B cell (primary cell): ENCODE data around the gene BIRC7. TPM values are rescaled to one million over a fixed set of nuclear protein-coding genes. Genes with fewer than 3 reads are reported as not detected.

Experiments used
- ATAC-seq: fragments of 200-7000 bp; cut with Tn5 transposase; one replicate; pipeline ENCODE4 v1.10.0; 2021; ENCODE audit warnings: low read depth, mild to moderate bottlenecking, moderate number of reproducible peaks, moderate library complexity
- CTCF ChIA-PET: fragments of 350-600 bp; sonication (Branson Sonifier 250); formaldehyde crosslinking; loops from one replicate; lab custom pipeline; 2021; ENCODE audit warnings: antibody characterized with exemption, inconsistent platforms; lab: Charles Lee
- POLR2A ChIA-PET: fragments of 350-600 bp; sonication (Branson Sonifier 250); formaldehyde crosslinking; loops from one replicate; lab custom pipeline; 2021; ENCODE audit warnings: antibody characterized with exemption; lab: Charles Lee
- DNase-seq: peaks from one replicate; pipeline ENCODE4 v3.0.0; 2013
- H2AFZ ChIP-seq: 2 replicates; pipeline ENCODE4 v1.6.1; 2012; ENCODE audit warnings: mild to moderate bottlenecking, low read depth, low read length; ENCODE audit not compliant: insufficient read depth, poor library complexity, severe bottlenecking
- H3K27ac ChIP-seq, 2 donors: 1 replicate in 1 of 2; 2 replicates in 1 of 2; pipeline ENCODE4 v1.5.1; 2012 to 2013; ENCODE audit warnings: low read length in 2 of 2, mild to moderate bottlenecking in 2 of 2, moderate library complexity in 1 of 2
- H3K27me3 ChIP-seq, 4 experiments: fragments of 200-600 bp in 1 of 4; sonication (generic) in 1 of 4; replicated peaks in 1 of 4; 1 replicate in 2 of 4; 2 replicates in 2 of 4; pipeline versions ENCODE4 v1.6.1 to v1.7.0; 2013 to 2016; ENCODE audit warnings: low read length in 3 of 4, mild to moderate bottlenecking in 2 of 4, mixed read lengths in 1 of 4, moderate library complexity in 1 of 4; ENCODE audit not compliant: insufficient read depth in 4 of 4, control insufficient read depth in 3 of 4; ENCODE audit errors: control extremely low read depth in 1 of 4
- H3K36me3 ChIP-seq, 2 experiments: replicated peaks in 1 of 2; 1 replicate in 1 of 2; 2 replicates in 1 of 2; pipeline versions ENCODE4 v1.6.1 to v1.7.1; 2013; ENCODE audit warnings: low read length in 1 of 2; ENCODE audit not compliant: insufficient read depth in 2 of 2, control insufficient read depth in 1 of 2; ENCODE audit errors: control extremely low read depth in 1 of 2, extremely low read depth in 1 of 2
- H3K4me1 ChIP-seq, 2 donors: fragments of 200-600 bp in 1 of 2; sonication (generic) in 1 of 2; 1 replicate in 1 of 2; 2 replicates in 1 of 2; pipeline versions ENCODE4 v1.5.1 to v1.6.1; 2013 to 2017; ENCODE audit warnings: low read length in 2 of 2; ENCODE audit not compliant: control insufficient read depth in 2 of 2, insufficient read depth in 2 of 2
- H3K4me2 ChIP-seq: replicated peaks from 2 replicates; pipeline ENCODE3; 2012; ENCODE audit warnings: mild to moderate bottlenecking, low read depth, low read length; ENCODE audit not compliant: poor library complexity, severe bottlenecking
- H3K4me3 ChIP-seq, 5 experiments: fragments of 200-600 bp in 1 of 5; sonication (generic) in 1 of 5; 1 replicate in 3 of 5; 2 replicates in 2 of 5; pipeline versions ENCODE4 v1.5.1 to v1.7.0; 2011 to 2016; ENCODE audit warnings: low read length in 4 of 5, mild to moderate bottlenecking in 4 of 5, low read depth in 2 of 5, control low read depth in 1 of 5, moderate library complexity in 1 of 5; ENCODE audit not compliant: insufficient read depth in 1 of 5; ENCODE audit errors: control extremely low read depth in 1 of 5, extremely low read depth in 1 of 5
- H3K79me2 ChIP-seq: fragments of 200-600 bp; sonication (generic); one replicate; pipeline ENCODE4 v1.6.0; 2016; ENCODE audit warnings: low read length; ENCODE audit not compliant: control insufficient read depth, insufficient read depth
- H3K9ac ChIP-seq: fragments of 200-600 bp; sonication (generic); 2 replicates; pipeline ENCODE4 v1.6.1; 2017; ENCODE audit warnings: mild to moderate bottlenecking, low read length, moderate library complexity
- H3K9me3 ChIP-seq, 3 donors: one replicate each; pipeline versions ENCODE4 v1.6.1 to v1.7.1; 2013; ENCODE audit warnings: low read length in 2 of 3; ENCODE audit not compliant: control insufficient read depth in 2 of 3, insufficient read depth in 1 of 3; ENCODE audit errors: control extremely low read depth in 1 of 3
- H4K20me1 ChIP-seq: 2 replicates; pipeline ENCODE4 v1.6.0; 2012; ENCODE audit warnings: mild to moderate bottlenecking, low read length; ENCODE audit not compliant: insufficient read depth, control insufficient read depth, poor library complexity, severe bottlenecking
- H3K27ac Mint-ChIP-seq: one replicate; pipeline ENCODE4 v1.8.0; 2021; ENCODE audit warnings: mixed read lengths
- H3K27me3 Mint-ChIP-seq: one replicate; pipeline ENCODE4 v1.8.0; 2021; ENCODE audit warnings: mixed read lengths
- H3K4me1 Mint-ChIP-seq: one replicate; pipeline ENCODE4 v1.8.0; 2021; ENCODE audit warnings: mixed read lengths
- H3K4me3 Mint-ChIP-seq: one replicate; pipeline ENCODE4 v1.8.0; 2021; ENCODE audit warnings: mixed read lengths
- H3K9me3 Mint-ChIP-seq: one replicate; pipeline ENCODE4 v1.8.0; 2022; ENCODE audit warnings: mixed read lengths; ENCODE audit not compliant: insufficient read depth
- EZH2 ChIP-seq: IDR thresholded peaks from 2 replicates; pipeline ENCODE4 v1.6.1; 2012; ENCODE audit warnings: borderline replicate concordance, low read depth, mild to moderate bottlenecking, moderate library complexity, low read length; ENCODE audit not compliant: insufficient read depth, poor library complexity, severe bottlenecking
- WGBS: methylation state at CpG from one replicate; pipeline ENCODE4 v1.1.5; 2013; ENCODE audit warnings: missing lambda C conversion rate; ENCODE audit not compliant: insufficient coverage; 5-methylcytosine and 5-hydroxymethylcytosine counted together
- intact Hi-C: fragments of 100-400 bp; cut with micrococcal nuclease; formaldehyde crosslinking; loops from one replicate; pipeline ENCODE4 v1.10.0; 2022
- polyA plus RNA-seq: library from polyadenylated mRNA; depleted of rRNA; stranded (reverse); fragments of >200 nt; gene quantifications from 2 replicates; pipeline ENCODE4 v1.2.3, GENCODE V29; 2012
- total RNA-seq, 2 donors: library from RNA; stranded (reverse); fragments of 120-200 nt in 1 of 2; gene quantifications; 1 replicate in 1 of 2; 2 replicates in 1 of 2; pipeline versions ENCODE4 v1.2.3 to v1.2.4, GENCODE V29; 2013 to 2022
- TF ChIP-seq, protein P1 (sequence below): fragments of 200-600 bp; IDR thresholded peaks from one replicate; pipeline ENCODE4 v1.8.0; 2022; ENCODE audit warnings: antibody characterized with exemption, mild to moderate bottlenecking

BIRC7 gene
- total and polyA plus RNA-seq, 2 donors (not counting 1 experiment from before 2014, with no cell fraction given): 0.12 TPM; not detected in 1

GRCh38 chr20:63216849-63217471, 18.7 kb upstream of the BIRC7 start:
- CTCF ChIA-PET: no interaction called here
- peak overlapping the region; percentile 85 for H3K4me2 ChIP-seq
- peaks cover 0 to 7% (median 0%) of the 10 kb centered on the region in 4 experiments for H3K27me3 ChIP-seq
- peak overlapping the region; percentile 71 for H3K9ac ChIP-seq
- no peaks in the 10 kb centered on the region for H3K9me3 ChIP-seq
- peak overlapping the region in 4 of 5 experiments; percentile 57 to 67 (median 64) for H3K4me3 ChIP-seq
- peaks cover 27% of the 10 kb centered on the region for H4K20me1 ChIP-seq
- DNase-seq (no peak), ATAC-seq (no peak)
- Mint-ChIP-seq H3K27ac (peak overlapping the region; percentile 88), H3K4me1 (peaks cover 34% of the 10 kb centered on the region), H3K27me3 (peaks cover 8% of the 10 kb centered on the region), H3K9me3 (no peaks in the 10 kb centered on the region), H3K4me3 (peak overlapping the region; percentile 88)
- WGBS: 92% methylated on average over 12 of the region's 13 CpGs
- peaks cover 16 to 29% of the 10 kb centered on the region in 2 donors for H3K4me1 ChIP-seq
- H3K79me2 ChIP-seq: peaks cover 42% of the 10 kb centered on the region
- intact Hi-C loops: loop anchor here (1.0 to 5.0 kb wide), 2 partner anchors 38 to 290 kb away; partner anchors contain the start of gene DIDO1
- peaks cover 0 to 20% of the 10 kb centered on the region in 2 experiments for H3K36me3 ChIP-seq
- POLR2A ChIA-PET: no interaction called here
- peak overlapping the region; percentile 52 to 88 for H3K27ac ChIP-seq
- TF ChIP-seq, protein P1, sequence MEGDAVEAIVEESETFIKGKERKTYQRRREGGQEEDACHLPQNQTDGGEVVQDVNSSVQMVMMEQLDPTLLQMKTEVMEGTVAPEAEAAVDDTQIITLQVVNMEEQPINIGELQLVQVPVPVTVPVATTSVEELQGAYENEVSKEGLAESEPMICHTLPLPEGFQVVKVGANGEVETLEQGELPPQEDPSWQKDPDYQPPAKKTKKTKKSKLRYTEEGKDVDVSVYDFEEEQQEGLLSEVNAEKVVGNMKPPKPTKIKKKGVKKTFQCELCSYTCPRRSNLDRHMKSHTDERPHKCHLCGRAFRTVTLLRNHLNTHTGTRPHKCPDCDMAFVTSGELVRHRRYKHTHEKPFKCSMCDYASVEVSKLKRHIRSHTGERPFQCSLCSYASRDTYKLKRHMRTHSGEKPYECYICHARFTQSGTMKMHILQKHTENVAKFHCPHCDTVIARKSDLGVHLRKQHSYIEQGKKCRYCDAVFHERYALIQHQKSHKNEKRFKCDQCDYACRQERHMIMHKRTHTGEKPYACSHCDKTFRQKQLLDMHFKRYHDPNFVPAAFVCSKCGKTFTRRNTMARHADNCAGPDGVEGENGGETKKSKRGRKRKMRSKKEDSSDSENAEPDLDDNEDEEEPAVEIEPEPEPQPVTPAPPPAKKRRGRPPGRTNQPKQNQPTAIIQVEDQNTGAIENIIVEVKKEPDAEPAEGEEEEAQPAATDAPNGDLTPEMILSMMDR: no peak
- TF ChIP-seq EZH2: no peak
- H2AFZ ChIP-seq: peak overlapping the region; percentile 75

DNA sequence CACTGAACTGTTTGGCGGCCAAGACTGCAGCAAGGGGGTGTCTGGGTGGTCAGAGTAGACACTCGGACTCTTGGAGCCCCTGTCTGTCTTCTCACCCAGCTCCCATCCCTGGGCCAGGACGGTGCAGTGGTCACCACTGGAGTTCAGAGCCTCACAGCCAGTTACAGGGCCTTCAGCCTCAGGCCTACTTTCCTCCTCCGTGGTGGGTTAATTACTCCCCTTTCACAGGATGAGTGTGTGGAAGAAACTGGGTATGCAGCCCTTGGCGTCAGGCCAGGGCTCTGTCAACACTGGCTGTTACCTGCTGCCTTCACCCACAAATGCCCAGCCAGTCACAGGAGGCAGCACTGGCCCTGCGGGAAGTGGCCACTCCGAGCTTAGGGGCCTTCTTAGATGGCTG, 18.0 kb upstream of the BIRC7 start:
- Mint-ChIP-seq H3K9me3 (no peaks in the 10 kb centered on the region), H3K4me3 (no peak overlapping the region), H3K27ac (peak overlapping the region; percentile 59), H3K27me3 (peaks cover 8% of the 10 kb centered on the region), H3K4me1 (peaks cover 28% of the 10 kb centered on the region)
- H3K4me3 ChIP-seq: no peak overlapping the region
- peaks cover 35% of the 10 kb centered on the region for H3K79me2 ChIP-seq
- H2AFZ ChIP-seq: no peak overlapping the region
- 94% methylated on average over 5 of the region's 7 CpGs for WGBS
- ATAC-seq: no peak
- peaks cover 0 to 7% (median 0%) of the 10 kb centered on the region in 4 experiments for H3K27me3 ChIP-seq
- intact Hi-C loops: loop anchor here (5.0 kb wide), 1 partner anchor 290 kb away; the partner anchor contains the start of gene DIDO1
- peaks cover 16 to 23% of the 10 kb centered on the region in 2 donors for H3K4me1 ChIP-seq
- H3K36me3 ChIP-seq: peaks cover 0 to 14% of the 10 kb centered on the region in 2 experiments
- peaks cover 19% of the 10 kb centered on the region for H4K20me1 ChIP-seq
- TF ChIP-seq EZH2: no peak
- TF ChIP-seq, protein P1: no peak
- H3K9me3 ChIP-seq: no peaks in the 10 kb centered on the region
- no peak overlapping the region for H3K9ac ChIP-seq
- no peak overlapping the region for H3K27ac ChIP-seq
- ChIA-PET CTCF (no interaction called here), POLR2A (no interaction called here)
- DNase-seq: no peak
- no peak overlapping the region for H3K4me2 ChIP-seq
